OCI-M1 (cell line): Measurements from ENCODE around the gene DNAI7.
A peak's percentile ranks its signal among the peaks of the same experiment; 100 is the strongest.

Source experiments
- DNase-seq: peaks from one replicate; lab custom pipeline; 2025; lab: John Stamatoyannopoulos, UW

Gene DNAI7

GRCh38 chr12:25184132-25184531 lies 10.8 kb downstream of the DNAI7 start:
- DNase-seq: peak; percentile 8

DNA sequence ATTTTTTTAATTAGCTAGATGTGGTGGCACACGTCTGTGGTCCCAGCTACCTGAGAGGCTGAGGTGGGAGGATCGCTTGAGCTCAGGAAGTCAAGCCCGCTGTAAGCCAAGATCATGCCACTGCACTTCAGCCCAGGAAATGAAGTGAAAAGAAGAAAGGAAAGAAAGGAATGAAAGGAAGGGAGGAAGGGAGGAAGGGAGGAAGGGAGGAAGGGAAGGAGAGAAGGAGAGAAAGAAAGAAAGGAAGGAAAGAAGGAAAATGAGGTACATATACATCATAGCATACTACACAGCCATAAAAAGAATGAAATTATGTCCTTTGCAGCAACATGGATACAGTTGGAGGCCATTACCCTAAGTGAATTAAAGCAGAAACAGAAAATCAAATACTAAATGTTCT lies 12.2 kb downstream of the DNAI7 start:
- DNase-seq: no peak

DNA sequence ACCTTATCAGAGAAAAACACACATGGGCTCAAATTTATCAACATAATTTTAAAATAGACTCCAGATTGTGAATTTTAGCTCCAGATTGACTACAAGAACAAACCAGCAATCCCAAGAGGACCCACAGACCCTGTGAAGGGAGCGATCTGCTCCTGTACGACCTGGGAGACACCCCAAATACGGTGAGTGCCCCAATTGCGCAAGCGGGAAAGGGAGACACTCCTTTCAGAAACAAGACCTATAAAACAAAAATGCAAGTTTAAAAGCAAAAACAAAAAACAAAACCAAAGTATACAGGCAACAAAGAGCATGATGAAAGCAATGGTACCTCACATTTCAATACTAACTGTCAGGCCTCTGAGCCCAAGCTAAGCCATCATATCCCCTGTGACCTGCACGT lies 32.1 kb downstream of the DNAI7 start:
- DNase-seq: no peak

DNA sequence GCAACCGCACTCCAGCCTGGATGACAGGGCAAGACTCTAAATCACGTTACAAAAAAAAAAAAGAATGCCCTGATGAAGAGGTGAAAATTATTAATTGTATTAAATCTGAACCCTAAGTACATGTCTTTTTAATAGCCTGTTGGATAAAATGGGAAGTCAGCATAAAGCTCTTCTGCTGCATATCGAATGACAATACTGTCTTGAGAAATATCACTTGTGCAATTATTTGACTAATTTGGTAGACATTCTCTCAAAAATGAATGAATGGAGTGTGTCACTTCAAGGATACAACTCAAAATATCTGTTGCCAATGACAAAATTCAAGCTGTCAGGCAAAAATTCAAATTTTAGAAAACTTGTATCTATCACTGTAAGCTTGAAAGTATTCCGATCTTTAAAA lies 38.9 kb downstream of the DNAI7 start:
- DNase-seq: no peak

GRCh38 chr12:25155022-25155576 lies 39.9 kb downstream of the DNAI7 start:
- DNase-seq: peak; percentile 58

DNA sequence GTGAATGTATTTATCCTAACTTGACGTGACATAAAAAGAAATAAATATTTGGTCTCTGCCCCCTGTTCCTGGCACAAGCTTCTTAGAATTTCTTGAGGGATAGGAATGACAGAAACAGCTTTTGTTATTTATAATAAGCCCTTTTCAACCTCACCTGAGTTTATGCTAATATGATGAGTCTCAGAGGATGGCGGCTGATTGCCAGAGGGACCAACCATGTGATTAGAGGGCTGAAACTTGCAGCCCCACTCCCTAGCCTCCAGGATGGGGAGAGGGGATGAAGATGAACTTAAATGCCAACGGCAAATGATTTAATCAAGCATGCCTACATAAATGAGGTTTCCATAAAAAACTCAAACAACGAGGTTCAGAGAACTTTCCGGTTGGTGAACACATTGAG lies 42.9 kb downstream of the DNAI7 start:
- no peak for DNase-seq

DNA sequence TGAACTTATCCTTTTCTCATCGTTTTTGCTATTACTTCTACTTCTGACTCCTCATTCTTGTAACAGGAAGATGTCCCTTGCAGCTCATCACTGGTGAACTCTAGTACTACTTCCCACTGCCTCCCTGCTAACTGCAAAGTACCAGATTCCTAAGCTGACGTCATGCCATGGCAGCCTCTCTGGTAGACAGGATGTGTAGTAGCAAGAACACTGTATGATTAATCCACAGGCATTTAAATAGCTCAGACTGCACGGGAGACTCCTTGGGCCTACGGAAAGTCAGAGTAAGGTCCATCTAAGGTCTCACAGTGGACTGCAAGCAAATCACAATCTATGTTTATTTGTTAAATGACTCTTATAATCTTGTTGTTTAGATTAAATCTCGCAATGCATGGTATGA lies 43.5 kb downstream of the DNAI7 start:
- DNase-seq: no peak

GRCh38 chr12:25146686-25147085 lies 48.3 kb downstream of the DNAI7 start:
- no peak for DNase-seq

- no peak for DNase-seq
Measured at GRCh38 chr12:25135531-25136154, 59.3 kb downstream of the DNAI7 start.

DNA sequence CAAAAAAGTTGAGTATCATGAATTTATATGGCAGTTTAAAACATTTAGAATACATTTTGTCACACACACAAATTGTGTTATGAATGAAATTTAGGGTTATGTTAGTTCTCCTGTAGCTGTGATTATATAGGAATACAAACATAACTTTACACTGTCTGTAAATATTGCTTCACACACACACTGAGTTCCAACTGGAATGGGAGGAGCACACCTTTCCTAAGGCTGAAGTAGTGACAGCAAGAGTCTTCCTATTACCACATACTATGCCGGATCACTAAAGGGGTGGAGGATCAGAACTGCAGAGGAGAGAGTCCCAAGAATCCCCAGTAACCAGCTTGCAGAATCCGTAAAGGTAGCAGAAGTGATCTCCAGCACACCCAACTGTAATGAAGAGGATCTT lies 63.7 kb downstream of the DNAI7 start:
- no peak for DNase-seq

DNA sequence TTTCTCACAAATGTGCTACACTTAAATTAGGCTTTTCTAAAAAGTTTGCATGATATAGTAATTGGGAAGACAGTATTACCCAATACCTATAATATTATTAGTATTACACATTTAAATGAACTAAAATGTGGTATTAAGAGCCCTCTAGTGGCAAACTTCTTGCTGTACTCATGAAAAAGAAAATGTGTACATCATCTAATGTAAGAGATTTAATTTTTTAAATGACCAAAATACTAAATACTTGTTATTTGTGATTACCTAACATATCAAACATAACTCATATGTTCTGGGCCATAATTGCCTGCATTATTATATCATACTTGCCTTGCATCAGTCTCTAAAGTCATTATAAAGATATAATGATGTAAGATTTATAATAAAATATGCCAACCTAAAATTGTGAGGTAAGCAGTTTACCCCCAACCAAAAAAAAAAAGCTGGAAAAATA lies 64.2 kb downstream of the DNAI7 start:
- peak; percentile 66 for DNase-seq

- DNase-seq: peak; percentile 32
Measured at GRCh38 chr12:25126746-25127145, 68.2 kb downstream of the DNAI7 start.

- DNase-seq: no peak
Measured at GRCh38 chr12:25126101-25126500, 68.9 kb downstream of the DNAI7 start.

- no peak for DNase-seq
Measured at GRCh38 chr12:25124493-25124892, 70.5 kb downstream of the DNAI7 start.

DNA sequence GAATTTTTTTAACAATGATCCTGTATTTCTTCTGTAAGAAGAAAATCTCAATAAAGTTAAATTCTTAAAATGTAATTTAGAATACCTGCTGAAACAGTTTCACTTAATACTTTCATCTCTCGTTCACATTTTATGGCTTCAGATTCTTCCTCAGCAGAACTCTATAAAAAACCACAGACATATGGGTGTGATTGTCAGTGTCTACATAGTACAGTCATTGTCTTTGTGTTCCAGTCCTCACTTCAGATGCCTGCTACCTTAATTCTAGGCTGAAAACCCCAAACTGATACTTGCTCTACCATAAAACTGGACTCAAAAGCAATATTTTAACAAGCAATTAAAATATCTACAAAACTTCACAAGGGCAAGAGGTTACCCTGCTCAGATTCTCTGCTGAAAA lies 71.8 kb downstream of the DNAI7 start:
- no peak for DNase-seq

- DNase-seq: no peak
Measured at GRCh38 chr12:25121916-25122315, 73.0 kb downstream of the DNAI7 start.

DNA sequence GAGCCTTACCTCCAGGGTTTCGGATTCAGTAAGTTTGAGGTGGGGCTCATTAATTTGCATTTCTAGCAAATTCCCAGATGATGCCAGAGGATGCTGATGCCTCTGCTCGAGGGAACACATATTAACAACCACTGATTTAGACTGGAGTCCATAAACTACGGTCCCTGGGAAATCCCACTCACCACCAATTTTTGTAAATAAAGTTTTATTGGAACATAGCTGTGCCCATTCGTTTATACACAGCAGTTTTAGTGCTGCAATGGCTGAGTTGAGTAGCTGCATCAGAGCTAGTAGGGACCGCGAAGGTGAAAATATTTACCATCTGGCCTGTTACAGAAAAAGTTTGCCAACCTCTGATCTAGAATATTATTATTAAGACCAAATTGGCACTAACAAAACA lies 73.8 kb downstream of the DNAI7 start:
- DNase-seq: no peak

GRCh38 chr12:25119020-25119419 lies 75.9 kb downstream of the DNAI7 start:
- peak; percentile 18 for DNase-seq

DNA sequence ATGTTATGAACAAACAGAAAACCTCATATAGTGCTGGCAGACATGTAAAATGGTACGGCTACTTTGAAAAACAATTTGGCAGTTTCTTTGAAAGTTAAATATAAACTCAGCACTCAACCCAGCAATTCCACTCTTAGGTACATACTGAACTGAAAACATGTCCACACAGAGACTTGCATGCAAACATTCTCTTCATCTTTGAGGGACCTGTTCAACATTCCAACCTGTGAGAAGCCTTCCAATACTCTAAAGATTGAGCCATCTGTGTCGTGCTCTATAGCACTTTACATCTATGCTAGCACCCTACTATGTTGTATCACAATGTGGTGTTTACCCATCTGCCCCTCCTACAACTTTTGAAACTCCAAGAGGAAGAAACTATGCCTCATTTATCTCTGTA lies 79.3 kb downstream of the DNAI7 start:
- no peak for DNase-seq

DNA sequence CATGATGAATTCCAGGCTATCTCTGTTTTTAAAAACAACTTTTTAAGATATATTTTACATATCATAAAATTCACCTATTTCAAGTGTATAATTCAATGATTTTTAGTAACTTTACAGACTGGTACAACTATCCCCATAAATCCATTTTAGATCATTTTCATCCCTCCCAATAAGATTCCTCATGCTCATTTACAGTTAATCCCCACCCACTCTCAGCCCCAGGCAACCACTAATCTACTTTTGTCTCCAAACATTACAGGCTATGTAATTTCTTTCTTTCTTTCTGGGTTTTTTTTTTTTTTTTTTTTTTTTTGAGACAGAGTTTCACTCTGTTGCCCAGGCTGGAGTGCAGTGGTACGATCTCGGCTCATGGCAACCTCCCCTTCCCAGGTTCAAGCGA lies 81.3 kb downstream of the DNAI7 start:
- DNase-seq: no peak

- no peak for DNase-seq
Measured at GRCh38 chr12:25110260-25110659, 84.7 kb downstream of the DNAI7 start.

DNA sequence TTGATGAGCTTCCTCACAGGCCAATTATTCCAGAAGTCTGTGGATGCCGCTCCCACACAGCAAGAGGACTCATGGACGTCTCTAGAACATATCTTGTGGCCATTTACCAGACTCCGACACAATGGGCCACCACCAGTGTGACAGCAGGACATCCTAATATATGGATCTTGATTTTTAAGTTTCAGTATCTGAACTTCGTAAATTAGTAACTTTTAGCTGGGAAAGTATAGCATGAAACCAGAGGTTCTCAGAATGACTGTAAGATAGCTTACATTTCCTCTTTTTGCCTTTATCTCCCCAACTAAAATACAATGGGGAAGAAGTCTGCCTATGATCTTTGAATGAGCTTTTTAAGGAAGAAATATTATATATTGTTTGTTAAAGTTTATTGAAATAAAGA lies 87.0 kb downstream of the DNAI7 start:
- peak; percentile 46 for DNase-seq

DNA sequence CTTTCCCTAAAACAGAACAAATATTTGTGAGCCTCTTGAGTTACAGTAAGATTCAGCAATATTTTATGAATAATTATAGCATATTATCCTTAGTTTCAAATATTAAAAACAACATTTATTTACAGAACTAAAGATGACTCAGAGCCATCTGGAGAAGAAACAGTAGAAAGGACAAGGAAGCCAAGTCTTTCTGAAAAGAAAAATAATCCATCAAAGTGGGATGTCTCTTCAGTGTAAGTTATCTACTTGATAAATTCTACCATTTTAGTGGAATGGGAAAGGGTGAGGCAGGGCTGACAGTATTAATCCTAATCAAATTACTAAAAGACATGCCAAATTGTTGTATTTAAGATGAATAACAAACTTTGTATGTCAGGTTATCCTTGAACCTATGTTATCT lies 88.1 kb downstream of the DNAI7 start:
- no peak for DNase-seq

GRCh38 chr12:25102402-25102801 lies 92.6 kb downstream of the DNAI7 start:
- DNase-seq: no peak
